IMR-90 (cell line): ENCODE data around the gene FAM118A.

Source experiments
- BHLHE40 ChIP-seq: fragments of 150-350 bp; IDR thresholded peaks from 2 replicates; pipeline ENCODE4 v1.6.1; 2016; ENCODE audit warnings: mild to moderate bottlenecking, low read depth, low read length
- CHD1 ChIP-seq: IDR thresholded peaks from 2 replicates; pipeline ENCODE4 v1.6.1; 2012; ENCODE audit warnings: low read depth, low read length, improper control_type of control experiment
- POLR2A ChIP-seq: IDR thresholded peaks from 2 replicates; pipeline ENCODE4 v1.6.1; 2012; ENCODE audit warnings: mild to moderate bottlenecking, low read depth, low read length
- RAD21 ChIP-seq: IDR thresholded peaks from 2 replicates; pipeline ENCODE4 v1.6.1; 2012; ENCODE audit warnings: low read length, improper control_type of control experiment
- RCOR1 ChIP-seq: IDR thresholded peaks from 2 replicates; pipeline ENCODE4 v1.6.1; 2012; ENCODE audit warnings: mild to moderate bottlenecking, low read length, improper control_type of control experiment; ENCODE audit not compliant: insufficient replicate concordance
- TF ChIP-seq, protein P1 (sequence below): fragments of 150-350 bp; IDR thresholded peaks from 2 replicates; pipeline ENCODE4 v1.6.1; 2017; ENCODE audit warnings: mild to moderate bottlenecking, antibody characterized with exemption, low read length, low read depth
- TF ChIP-seq, protein P2 (sequence below): conservative IDR thresholded peaks from 2 replicates; pipeline ENCODE4 v1.5.1; 2012; ENCODE audit warnings: mild to moderate bottlenecking, low read depth, low read length, improper control_type of control experiment

DNA sequence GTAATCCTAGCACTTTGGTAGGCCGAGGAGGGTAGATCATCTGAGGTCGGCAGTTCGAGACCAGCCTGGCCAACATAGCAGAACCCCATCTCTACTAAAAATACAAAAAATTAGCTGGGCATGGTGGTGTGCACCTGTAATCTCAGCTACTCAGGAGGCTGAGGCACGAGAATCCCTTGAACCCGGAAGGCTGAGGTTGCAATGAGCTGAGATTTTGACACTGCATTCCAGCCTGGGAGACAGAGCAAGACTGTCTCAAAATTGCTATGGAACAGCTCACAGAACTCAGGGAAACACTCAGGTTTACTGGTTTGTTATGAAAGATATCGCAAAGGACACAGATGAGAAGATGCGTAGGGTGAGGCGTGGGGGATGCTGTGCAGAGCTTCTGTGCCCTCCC, 2.7 kb downstream of the FAM118A start:
- TF ChIP-seq, protein P1, sequence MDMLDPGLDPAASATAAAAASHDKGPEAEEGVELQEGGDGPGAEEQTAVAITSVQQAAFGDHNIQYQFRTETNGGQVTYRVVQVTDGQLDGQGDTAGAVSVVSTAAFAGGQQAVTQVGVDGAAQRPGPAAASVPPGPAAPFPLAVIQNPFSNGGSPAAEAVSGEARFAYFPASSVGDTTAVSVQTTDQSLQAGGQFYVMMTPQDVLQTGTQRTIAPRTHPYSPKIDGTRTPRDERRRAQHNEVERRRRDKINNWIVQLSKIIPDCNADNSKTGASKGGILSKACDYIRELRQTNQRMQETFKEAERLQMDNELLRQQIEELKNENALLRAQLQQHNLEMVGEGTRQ, result no peak
- TF ChIP-seq, protein P2, sequence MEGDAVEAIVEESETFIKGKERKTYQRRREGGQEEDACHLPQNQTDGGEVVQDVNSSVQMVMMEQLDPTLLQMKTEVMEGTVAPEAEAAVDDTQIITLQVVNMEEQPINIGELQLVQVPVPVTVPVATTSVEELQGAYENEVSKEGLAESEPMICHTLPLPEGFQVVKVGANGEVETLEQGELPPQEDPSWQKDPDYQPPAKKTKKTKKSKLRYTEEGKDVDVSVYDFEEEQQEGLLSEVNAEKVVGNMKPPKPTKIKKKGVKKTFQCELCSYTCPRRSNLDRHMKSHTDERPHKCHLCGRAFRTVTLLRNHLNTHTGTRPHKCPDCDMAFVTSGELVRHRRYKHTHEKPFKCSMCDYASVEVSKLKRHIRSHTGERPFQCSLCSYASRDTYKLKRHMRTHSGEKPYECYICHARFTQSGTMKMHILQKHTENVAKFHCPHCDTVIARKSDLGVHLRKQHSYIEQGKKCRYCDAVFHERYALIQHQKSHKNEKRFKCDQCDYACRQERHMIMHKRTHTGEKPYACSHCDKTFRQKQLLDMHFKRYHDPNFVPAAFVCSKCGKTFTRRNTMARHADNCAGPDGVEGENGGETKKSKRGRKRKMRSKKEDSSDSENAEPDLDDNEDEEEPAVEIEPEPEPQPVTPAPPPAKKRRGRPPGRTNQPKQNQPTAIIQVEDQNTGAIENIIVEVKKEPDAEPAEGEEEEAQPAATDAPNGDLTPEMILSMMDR, result no peak
- TF ChIP-seq CHD1 (no peak), RAD21 (no peak), RCOR1 (no peak), POLR2A (no peak), BHLHE40 (no peak)
